ENCODE data around the gene CSN3.

The CSN3 gene

DNA sequence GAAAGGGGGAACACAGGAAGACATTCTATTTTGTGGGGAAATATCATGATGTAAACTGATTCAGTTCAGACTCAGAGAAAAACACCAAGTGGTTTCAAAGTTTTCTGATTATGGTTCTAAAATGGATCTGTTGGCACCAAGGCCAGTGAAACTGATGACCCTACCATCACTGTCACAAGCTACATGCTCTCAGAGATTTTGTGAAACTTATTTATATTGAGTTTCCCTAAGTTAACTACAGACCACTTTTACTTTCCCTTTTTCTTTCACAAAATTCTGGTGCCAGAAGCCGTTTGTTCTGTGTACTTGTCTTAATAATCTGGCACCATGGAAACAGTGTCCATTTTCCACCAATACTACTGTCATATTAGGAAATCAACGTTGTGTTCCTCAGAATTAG, 48.9 kb downstream of the CSN3 start:
- no peak for DNase-seq (ENCODE audit: low read depth in 2 of 2)

DNA sequence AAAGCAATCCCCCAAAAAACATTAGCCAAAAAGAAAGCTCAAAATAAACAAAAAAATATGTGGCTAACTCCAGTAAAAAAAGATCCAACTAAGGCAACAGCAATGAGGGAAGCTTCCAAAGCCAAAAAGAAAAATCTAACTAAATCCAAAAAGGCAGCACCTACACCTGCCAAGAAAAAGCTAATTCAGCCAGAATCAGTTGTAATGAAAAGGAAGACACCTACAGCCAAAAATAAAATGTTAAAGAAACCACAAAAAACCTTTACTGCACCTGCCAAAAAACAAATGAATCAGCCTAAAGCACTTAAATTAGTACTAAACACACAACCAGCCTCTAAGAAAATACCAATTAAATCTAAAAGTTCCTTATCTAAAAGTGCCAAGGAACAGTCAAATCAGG, 55.2 kb downstream of the CSN3 start:
- DNase-seq (ENCODE audit: low read depth in 2 of 2) = no peak

DNA sequence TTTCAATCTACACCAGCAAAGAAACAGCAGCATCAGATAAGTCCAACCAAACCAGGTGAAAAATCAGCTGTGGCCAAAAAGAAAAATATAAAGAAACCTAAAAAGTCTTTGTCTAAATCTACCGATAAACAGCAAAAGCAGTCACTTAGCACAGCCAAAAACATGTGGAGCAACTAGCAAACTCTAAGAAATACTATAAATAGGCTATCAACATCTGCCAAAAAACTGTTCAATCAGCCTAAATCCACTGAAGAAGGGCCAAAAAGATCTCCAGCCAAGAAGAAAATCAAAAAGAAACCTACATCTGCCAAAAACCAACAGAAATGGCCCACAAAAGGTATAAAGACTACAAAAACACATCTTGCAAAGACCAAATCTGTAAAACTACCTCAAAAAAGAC, 55.7 kb downstream of the CSN3 start:
- DNase-seq (ENCODE audit: low read depth in 2 of 2) = no peak

- no peak for DNase-seq (ENCODE audit: low read depth in 2 of 2)
These were observed 57.2 kb downstream of the CSN3 start for GRCh38 chr4:70299643-70300042.

DNA sequence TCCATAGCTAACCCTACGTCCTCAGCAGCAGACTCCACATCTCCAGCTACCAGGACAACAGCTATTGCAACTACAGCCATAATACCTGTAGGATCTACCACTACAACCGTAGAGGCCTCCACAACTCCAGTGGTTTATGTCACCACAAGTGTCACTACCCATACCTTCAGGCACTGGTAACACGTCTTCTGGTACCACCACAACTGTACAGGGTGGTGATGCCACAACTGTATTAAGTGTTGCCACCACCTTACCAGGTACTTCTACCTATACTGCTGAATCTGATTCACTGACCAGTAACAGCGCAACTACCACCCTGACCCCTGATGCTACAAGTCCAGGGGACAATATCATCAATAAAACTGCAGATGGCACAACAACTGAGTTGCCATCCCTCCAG, 57.8 kb downstream of the CSN3 start:
- DNase-seq (ENCODE audit: low read depth in 2 of 2) = no peak

Data from activated CD4-positive, alpha-beta T cell treated with anti-CD3 and anti-CD28 coated beads for 24 hours (primary cell).